ENCODE data around the gene CCDC40. TPM values are rescaled to one million over a fixed set of nuclear protein-coding genes. Genes with fewer than 3 reads are reported as not detected.

Gene CCDC40
- total and polyA plus RNA-seq, 2 of the 13 experiments (the other 11 are each of a cell fraction or from before 2014, with no cell fraction given) = 4.1 to 5.5 TPM

GRCh38 chr17:80080081-80080480 lies 43.6 kb downstream of the CCDC40 start:
- TF ChIP-seq ZNF205 (CRISPR knock-in tag; IDR thresholded peaks at IDR 0.05) = no peak
- 0 out of 2 replicates have a peak, but pooled peaks have one; percentile 27 for TF ChIP-seq ZBTB14 (CRISPR knock-in tag; IDR thresholded peaks at IDR 0.05)
- FAIRE-seq (no peak), DNase-seq (ENCODE audit: low spot score) (no peak), ATAC-seq (no peak)
- Histone ChIP-seq H3K79me2 (ENCODE audit: insufficient read depth, low read length) (no peaks in the 10 kb centered on the region), H3K36me3 (replicated peaks in 1 of 2; ENCODE audit: control insufficient read depth in 1 of 2, insufficient read depth in 2 of 2, low read length in 2 of 2) (no peaks in the 10 kb centered on the region), H3K27me3 (ENCODE audit: control insufficient read depth in 1 of 2, insufficient read depth in 2 of 2, low read length in 2 of 2) (peaks cover 2 to 23% of the 10 kb centered on the region in 2 experiments; a peak in 4 of 5 replicates), H3K9ac (ENCODE audit: insufficient read depth, low read depth, low read length) (no peak overlapping the region), H3K4me3 (replicated peaks in 1 of 3; ENCODE audit: insufficient read depth in 1 of 3, low read depth in 2 of 3, low read length in 3 of 3) (no peak overlapping the region), H3K27ac (ENCODE audit: extremely low read length, insufficient read depth, low read length) (no peak overlapping the region), H2AFZ (ENCODE audit: low read length) (no peak overlapping the region), H4K20me1 (ENCODE audit: insufficient read depth, low read length) (no peaks in the 10 kb centered on the region), H3K4me2 (ENCODE audit: low read depth, low read length) (no peak overlapping the region), H3K4me1 (ENCODE audit: insufficient read depth, low read length) (peaks cover 19% of the 10 kb centered on the region), H3K9me3 (ENCODE audit: low read length) (no peaks in the 10 kb centered on the region)
- ChIA-PET CTCF (ENCODE audit: low intra/inter-chr PET ratio, low total read pairs) (no interaction called here), POLR2A (no interaction called here)
- WGBS (ENCODE audit: low lambda C conversion rate) = 63% methylated on average over 6 of the region's 6 CpGs
- in situ Hi-C loops (cut with HindIII; ENCODE audit: extremely low pct_ligation_motif_present, low pct_unique_long_range_greater_than_20kb) (loop anchor here (5.0 kb wide), 1 partner anchor 73 kb away; no protein-coding TSS in a partner anchor), intact Hi-C loops (cut with micrococcal nuclease; ENCODE audit: unreplicated experiment) (no loop called here)
- BruUV-seq (replicated peaks) = no TSS peak

DNA sequence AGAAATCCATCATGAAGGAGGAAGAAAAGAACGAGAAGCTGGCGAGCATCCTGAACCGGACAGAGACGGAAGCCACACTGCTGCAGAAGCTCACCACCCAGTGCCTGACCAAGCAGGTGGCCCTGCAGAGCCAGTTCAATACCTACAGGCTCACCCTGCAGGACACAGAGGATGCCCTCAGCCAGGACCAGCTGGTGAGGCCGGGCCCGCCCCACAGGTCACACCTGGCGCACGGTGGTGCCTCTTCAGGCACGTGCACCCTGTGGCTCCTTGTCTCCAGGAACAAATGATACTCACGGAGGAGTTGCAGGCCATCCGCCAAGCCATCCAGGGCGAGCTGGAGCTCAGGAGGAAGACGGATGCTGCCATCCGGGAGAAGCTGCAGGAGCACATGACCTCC lies 45.2 kb downstream of the CCDC40 start:
- WGBS (ENCODE audit: low lambda C conversion rate) = 70% methylated on average over 14 of the region's 14 CpGs
- peaks cover 30% of the 10 kb centered on the region for H3K4me1 ChIP-seq (ENCODE audit: insufficient read depth, low read length)
- BruUV-seq (replicated peaks) = no TSS peak
- H3K9me3 ChIP-seq (ENCODE audit: low read length) = no peaks in the 10 kb centered on the region
- H3K79me2 ChIP-seq (ENCODE audit: insufficient read depth, low read length) = no peaks in the 10 kb centered on the region
- no peak overlapping the region for H3K4me2 ChIP-seq (ENCODE audit: low read depth, low read length)
- no peak for DNase-seq (ENCODE audit: low spot score)
- H3K27ac ChIP-seq (ENCODE audit: extremely low read length, insufficient read depth, low read length) = no peak overlapping the region
- POLR2A ChIA-PET = interaction anchor here (0.9 to 1.2 kb wide), 2 partner anchors 20 to 88 kb away, joined by 3 read pairs; partner anchors contain the start of gene GAA
- no peak overlapping the region for H3K4me3 ChIP-seq (replicated peaks in 1 of 3; ENCODE audit: insufficient read depth in 1 of 3, low read depth in 2 of 3, low read length in 3 of 3)
- H3K27me3 ChIP-seq (ENCODE audit: control insufficient read depth in 1 of 2, insufficient read depth in 2 of 2, low read length in 2 of 2) = peaks cover 7 to 37% of the 10 kb centered on the region in 2 experiments; a peak in 4 of 5 replicates
- TF ChIP-seq TBP (CRISPR knock-in tag; IDR thresholded peaks at IDR 0.05) = no peak
- TF ChIP-seq ZNF687 (CRISPR knock-in tag; IDR thresholded peaks at IDR 0.05) = peak; percentile 12; the same call in 1 of the 2 replicates
- in situ Hi-C loops (cut with HindIII; ENCODE audit: extremely low pct_ligation_motif_present, low pct_unique_long_range_greater_than_20kb) (loop anchor here (5.0 kb wide), 1 partner anchor 74 kb away; no protein-coding TSS in a partner anchor), intact Hi-C loops (cut with micrococcal nuclease; ENCODE audit: unreplicated experiment) (no loop called here)
- no peaks in the 10 kb centered on the region for H3K36me3 ChIP-seq (replicated peaks in 1 of 2; ENCODE audit: control insufficient read depth in 1 of 2, insufficient read depth in 2 of 2, low read length in 2 of 2)
- H2AFZ ChIP-seq (ENCODE audit: low read length) = no peak overlapping the region
- CTCF ChIA-PET (ENCODE audit: low intra/inter-chr PET ratio, low total read pairs) = interaction anchor here (1.7 to 2.7 kb wide), 3 partner anchors 43 to 76 kb away, joined by 10 to 15 read pairs (median 13); no protein-coding TSS in a partner anchor
- H3K9ac ChIP-seq (ENCODE audit: insufficient read depth, low read depth, low read length) = no peak overlapping the region
- no peak; the same call in 2 of the 3 replicates for ATAC-seq
- FAIRE-seq = no peak
- no peaks in the 10 kb centered on the region for H4K20me1 ChIP-seq (ENCODE audit: insufficient read depth, low read length)
